ENCODE results near the gene MIX23. TPM values are rescaled to one million over a fixed set of nuclear protein-coding genes. Genes with fewer than 3 reads are reported as not detected.

Gene MIX23
- total RNA-seq, 1 experiment from 2014 or later: 80.6 TPM

GRCh38 chr3:122391681-122392446, 8.8 kb upstream of the MIX23 start:
- Histone ChIP-seq H3K79me1 (ENCODE audit: insufficient read depth, low read depth, low read length, poor library complexity, severe bottlenecking) (no peaks in the 10 kb centered on the region), H2BK12ac (ENCODE audit: insufficient read length, low read depth, low read length) (no peak overlapping the region), H2BK120ac (ENCODE audit: low read depth, low read length, poor library complexity, severe bottlenecking) (no peak overlapping the region), H3K27me3 (ENCODE audit: insufficient read depth, low read length) (no peaks in the 10 kb centered on the region), H2AFZ (ENCODE audit: low read length) (no peak overlapping the region), H2BK5ac (ENCODE audit: insufficient read length, low read length) (no peak overlapping the region), H4K20me1 (ENCODE audit: control insufficient read depth, insufficient read depth, insufficient read length) (no peaks in the 10 kb centered on the region), H2BK20ac (ENCODE audit: low read depth, low read length, poor library complexity, severe bottlenecking) (no peak overlapping the region), H3K4me1 (ENCODE audit: insufficient read depth, low read length) (no peaks in the 10 kb centered on the region), H3K23ac (ENCODE audit: insufficient read length, low read depth, low read length) (no peak overlapping the region), H3K9ac (ENCODE audit: extremely low read depth, insufficient read length, low read length) (no peak overlapping the region), H4K5ac (ENCODE audit: insufficient read length, low read depth, low read length) (no peak overlapping the region), H3K4me2 (ENCODE audit: insufficient read depth, insufficient read length, low read length) (no peak overlapping the region), H3K27ac (ENCODE audit: insufficient read length, low read depth, low read length) (no peak overlapping the region), H4K8ac (replicated peaks; ENCODE audit: insufficient read length, low read depth, low read length) (no peak overlapping the region), H3K9me3 (ENCODE audit: control insufficient read depth, low read depth, low read length) (no peaks in the 10 kb centered on the region), H2BK15ac (ENCODE audit: low read depth, low read length) (no peak overlapping the region), H3K18ac (ENCODE audit: insufficient read length, low read depth, low read length) (no peak overlapping the region), H4K91ac (ENCODE audit: insufficient read length, low read depth, low read length) (no peak overlapping the region), H2AK5ac (ENCODE audit: insufficient read length, low read length) (no peak overlapping the region), H3K4ac (ENCODE audit: low read depth, low read length) (no peak overlapping the region), H3T11ph (ENCODE audit: low read length) (no peak overlapping the region), H3K14ac (ENCODE audit: insufficient read depth, low read length) (no peak overlapping the region), H3K23me2 (ENCODE audit: insufficient read length, low read depth, low read length, poor library complexity, severe bottlenecking) (no peaks in the 10 kb centered on the region), H3K56ac (ENCODE audit: insufficient read length, low read depth, low read length) (no peak overlapping the region), H3K79me2 (ENCODE audit: insufficient read depth, low read length) (no peaks in the 10 kb centered on the region; the same call in 1 of the 2 replicates)
- peaks cover 5 to 8% of the 10 kb centered on the region in 2 experiments; a peak in 3 of 4 replicates for H3K4me1 Mint-ChIP-seq
- H3K36me3 Mint-ChIP-seq (ENCODE audit: insufficient read depth in 1 of 3, low read depth in 3 of 3): peaks cover 0 to 17% (median 5%) of the 10 kb centered on the region in 3 experiments; a peak in 4 of 7 replicates
- H3K9me3 Mint-ChIP-seq: no peaks in the 10 kb centered on the region
- no peak for DNase-seq
- H3K4me3 Mint-ChIP-seq: no peak overlapping the region
- H3K27ac Mint-ChIP-seq: no peak overlapping the region
- WGBS (ENCODE audit: extremely low coverage, insufficient read length, low lambda C conversion rate): no CpG with 5 or more reads among the region's 2 CpGs
- TF ChIP-seq CTCF (conservative IDR thresholded peaks at IDR 0.05): no peak
- no peaks in the 10 kb centered on the region for H3K27me3 Mint-ChIP-seq (ENCODE audit: low read depth)
